Activated CD4-positive, alpha-beta T cell treated with anti-CD3 and anti-CD28 coated beads for 24 hours (primary cell): ENCODE data around the gene RASGRF2.

Source experiments
- DNase-seq, 2 donors: peaks; one replicate each; pipeline ENCODE4 v3.0.0-alpha.2; 2020; ENCODE audit warnings: low read depth in 2 of 2

The RASGRF2 gene

DNA sequence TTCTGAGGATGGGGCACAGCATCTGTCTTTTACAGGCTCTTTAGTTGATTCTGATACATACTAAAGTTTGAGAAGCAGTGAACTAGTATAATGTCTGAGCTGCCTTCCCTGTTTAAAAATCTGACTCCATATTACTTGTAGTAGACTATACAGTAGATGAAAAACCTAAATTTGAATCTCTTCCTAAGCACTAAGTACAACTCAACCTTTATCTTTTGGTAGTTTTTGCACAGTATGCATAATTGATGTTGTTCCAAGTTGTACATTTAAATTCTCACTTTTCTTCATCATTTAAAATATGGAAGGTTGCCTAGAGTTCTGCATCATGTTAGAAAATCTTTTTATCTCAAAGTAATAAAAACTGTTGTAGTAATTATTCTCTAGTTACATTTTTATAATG is 174.4 kb downstream of the RASGRF2 start:
- no peak for DNase-seq

DNA sequence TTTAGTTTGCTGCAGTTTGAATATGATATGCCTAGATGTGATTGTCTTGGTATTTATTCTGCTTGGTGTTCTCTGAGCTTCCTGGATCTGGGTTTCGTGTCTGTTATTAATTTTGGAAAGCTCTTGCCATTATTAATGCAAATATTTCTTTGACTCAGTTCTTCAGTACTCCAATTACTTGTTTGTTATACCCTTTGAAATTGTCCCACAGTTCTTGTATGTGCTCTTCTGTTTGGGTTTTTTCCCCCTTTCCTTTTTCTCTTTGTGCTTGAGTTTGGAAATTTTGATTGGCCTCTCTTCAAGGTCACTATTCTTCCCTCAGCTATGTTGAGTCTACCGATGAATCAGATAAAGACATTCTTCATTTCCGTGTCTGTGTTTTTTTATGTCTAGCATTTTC is 176.4 kb downstream of the RASGRF2 start:
- DNase-seq: no peak

DNA sequence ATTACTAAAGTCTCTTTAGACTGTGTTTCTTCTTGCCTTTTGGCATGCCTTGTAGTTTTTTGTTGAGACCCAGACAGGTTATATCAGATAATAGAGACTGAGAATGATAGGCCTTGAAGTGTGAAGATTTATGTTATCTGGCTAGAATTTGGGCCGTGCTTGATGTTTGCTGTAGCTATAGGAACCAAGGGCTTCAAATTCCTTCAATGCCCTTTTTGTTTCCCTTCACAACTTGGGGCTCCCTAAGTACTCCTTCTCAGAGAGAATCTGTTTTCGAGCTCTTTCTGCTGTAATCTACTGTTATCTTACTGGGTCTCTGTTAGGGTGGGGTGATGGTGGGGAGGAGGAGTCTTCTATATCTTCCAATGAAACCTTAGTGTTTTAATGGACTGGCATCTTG is 177.7 kb downstream of the RASGRF2 start:
- DNase-seq: no peak

DNA sequence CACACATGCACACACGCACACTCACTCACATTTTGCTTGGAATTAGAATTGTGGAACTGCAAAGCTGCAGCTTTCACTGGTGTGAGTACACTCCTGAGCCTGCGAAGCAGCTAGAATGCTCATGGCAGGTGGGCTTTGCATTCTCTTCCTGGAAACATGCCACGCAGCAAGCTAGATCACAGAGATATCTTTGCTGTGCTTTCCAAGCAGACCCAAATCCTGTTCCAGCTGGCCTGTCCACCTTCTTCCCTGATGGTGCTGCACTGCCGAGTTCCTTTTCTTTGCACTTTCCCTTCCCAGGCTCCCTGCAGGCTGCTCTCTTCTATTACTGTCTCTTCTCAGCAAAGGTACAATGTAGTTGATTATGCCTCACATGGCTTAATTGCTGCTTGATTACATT is 180.3 kb downstream of the RASGRF2 start:
- DNase-seq: no peak

DNA sequence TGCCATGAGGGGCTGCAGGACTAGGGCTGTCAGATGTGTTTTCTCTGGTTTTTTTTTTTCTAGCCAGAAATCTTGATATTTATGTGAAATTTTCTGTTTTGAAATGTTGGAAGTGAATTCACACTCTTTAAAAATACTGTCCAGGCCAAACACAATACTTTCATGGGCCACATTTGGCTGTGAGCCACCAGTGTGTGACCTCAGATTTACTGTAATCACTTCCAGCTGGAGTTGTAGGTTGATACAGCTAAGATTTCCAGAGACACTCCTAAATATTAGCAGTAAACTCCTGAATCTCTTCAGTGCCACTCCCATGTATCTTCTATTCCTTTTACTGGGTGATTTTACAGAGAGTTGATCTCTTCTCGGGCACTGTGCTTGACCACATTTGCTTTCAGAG is 180.8 kb downstream of the RASGRF2 start:
- no peak for DNase-seq

DNA sequence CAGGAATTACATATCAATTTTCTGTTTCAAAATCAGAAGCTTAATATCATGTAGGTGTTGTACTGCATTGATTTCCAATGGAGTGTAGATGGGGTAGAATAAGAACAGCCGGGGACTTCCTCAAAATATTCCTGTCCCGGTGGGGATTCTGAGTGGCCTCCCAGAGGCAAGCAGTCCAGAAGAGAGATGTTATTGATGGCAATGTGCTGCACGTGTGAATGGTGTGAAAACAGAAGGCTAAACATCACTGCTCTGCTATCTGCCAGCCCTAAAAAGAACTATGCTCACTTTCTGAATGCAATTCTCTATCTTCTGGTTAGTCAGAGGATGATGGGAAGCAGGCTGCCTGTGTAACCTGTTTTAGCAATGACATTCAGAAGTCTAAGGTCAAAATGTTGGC is 181.9 kb downstream of the RASGRF2 start:
- DNase-seq: no peak

DNA sequence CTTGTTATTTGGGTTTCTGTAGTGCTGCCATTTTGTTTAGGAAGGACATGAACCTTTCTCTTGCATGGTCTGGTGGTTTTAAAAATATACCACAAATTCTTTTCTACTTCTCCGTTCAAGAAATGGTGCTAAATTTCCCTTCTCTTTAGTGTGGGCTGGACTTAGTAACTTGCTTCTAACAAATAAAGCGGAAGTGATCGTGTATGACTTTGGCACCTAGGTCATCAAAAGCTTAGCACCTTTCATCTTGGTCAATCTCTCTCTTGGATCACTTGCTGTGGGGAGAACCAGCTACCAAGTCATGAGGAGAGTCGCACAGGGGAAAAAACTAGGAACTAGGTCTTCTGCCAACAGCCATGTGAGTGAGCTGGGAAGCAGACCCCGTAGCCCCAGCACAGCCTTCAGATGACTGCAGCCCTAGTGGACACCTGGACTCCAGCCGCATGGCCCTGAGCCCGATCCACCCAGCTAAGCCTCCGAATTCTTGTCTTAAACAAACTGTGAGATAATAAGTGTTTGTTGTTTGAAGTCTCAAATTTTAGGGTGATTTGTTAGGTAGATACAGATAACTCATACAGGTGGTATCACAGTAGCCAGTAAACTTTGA is 185.3 kb downstream of the RASGRF2 start:
- DNase-seq: no peak

DNA sequence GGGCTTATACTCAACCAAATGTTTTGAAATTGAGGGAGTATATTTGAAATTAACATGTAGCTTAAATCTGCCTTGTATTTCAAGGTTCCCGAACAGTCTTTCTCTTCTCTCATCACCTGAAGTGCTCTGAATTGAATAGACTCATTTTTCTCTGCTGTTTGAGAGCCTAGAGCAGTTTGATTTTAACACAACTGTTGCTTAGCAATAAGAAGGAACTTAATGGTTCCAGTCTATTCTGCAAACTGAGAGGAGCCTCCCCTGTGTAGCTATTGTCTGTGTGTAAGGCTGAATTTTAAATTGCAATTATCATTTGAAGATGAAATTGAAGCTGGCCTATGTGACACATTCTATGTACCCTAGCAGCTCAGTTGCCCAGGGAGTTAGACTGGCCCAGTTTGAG is 185.9 kb downstream of the RASGRF2 start:
- no peak for DNase-seq

DNA sequence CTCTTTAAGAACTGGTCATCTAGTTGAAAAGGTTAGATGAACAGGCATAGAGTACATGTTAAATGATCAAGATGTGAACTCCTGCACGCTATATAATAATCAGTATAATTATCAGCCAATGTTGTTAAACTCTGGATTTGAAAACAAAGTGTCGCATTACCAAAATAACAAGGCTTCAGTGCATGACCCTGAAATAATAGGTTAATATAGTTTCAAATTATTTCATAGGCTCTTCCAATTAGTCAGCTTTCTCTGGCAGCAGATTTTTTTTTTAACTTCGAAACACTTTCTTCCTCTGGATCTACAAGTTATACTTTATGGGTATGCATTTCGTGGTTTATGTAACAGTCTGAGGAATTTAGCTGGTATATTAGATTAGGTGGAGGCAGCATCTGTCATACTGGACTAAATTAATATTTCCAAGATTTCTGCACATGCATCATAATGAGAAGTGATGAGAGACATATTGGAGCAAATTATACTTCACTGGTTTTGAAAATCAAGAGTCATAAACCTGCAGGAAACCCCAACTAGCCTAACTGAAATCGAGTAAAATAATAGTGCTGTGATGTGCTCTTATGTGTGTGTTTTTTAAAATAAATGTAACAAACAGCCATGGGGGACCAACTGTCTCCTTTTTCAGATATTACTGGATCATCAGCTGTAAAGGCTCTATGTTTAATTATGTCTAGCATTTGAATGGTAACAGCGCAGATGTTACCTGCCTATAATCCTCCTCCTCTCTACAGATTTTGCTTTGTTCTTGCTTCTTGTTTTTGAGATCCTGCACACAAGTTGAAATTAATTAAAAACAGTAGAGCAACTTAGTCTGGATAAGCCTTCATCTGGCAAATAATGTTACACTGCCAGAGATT is 187.1 kb downstream of the RASGRF2 start:
- DNase-seq: no peak

DNA sequence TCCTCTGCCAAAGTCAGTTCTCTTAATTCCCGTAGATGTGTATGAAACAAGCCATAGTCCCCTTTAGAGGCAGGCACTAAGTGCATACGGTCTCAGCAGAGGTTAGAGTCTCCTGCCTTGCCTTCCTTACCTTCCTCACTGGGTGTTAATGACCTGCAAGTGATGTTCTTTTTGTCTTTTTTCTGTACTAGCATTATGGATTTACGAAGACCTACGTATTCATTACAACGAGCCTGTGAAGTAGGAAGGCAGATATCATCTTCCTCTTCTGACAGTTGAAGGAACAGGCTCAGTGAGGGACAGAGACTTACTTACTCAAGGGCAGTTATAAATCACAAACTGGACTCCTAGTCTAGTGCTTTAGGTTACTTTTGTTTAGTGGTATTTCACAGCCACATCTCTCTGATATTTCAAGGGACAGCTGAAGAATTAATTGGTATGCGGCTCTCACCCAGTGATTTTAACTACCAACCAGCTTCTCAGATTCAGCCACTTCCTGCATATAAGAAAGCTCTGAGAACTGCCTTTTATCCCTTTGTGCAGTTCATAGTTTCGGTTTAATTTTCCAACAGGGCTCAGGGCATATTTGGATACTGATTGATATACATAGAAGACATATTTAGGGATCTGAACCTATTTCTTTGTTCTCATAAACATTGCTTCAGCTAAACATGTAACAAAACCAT is 187.9 kb downstream of the RASGRF2 start:
- no peak for DNase-seq

DNA sequence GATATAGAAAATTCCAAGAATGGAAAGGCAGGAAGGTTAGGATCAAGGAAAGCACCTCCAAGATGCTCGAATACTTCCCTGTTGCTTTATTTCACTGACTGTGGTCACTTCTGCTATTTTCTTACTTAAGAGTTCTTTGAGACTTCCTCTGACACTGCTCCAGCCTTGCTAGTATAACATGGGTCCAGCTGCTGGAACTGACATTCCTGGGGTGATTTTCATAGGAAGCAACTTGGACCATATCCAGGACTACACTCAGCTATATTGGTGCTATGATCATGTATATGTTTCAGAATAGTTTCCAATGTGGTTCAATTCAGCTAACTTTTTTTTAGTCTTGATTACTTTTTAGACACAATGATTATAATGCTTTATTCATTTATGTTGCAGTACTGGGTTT is 191.4 kb downstream of the RASGRF2 start:
- DNase-seq: no peak

DNA sequence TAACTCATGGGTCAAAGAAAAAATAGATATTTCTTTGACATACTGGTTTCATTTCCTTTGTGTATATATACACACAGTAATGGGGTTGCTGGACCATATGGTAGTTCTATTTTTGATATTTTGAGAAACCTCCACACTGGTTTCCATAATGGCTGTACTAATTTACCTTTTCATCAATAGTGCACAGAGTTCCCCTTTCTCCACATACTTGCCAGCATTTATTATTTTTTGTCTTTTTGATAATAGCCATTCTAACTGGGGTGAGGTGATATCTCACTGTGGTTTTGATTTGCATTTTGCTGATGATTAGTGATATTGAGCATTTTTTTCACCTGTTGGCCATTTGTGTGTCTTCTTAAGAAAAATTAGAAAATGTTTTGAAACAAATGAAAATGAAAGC is 194.6 kb downstream of the RASGRF2 start:
- no peak for DNase-seq

DNA sequence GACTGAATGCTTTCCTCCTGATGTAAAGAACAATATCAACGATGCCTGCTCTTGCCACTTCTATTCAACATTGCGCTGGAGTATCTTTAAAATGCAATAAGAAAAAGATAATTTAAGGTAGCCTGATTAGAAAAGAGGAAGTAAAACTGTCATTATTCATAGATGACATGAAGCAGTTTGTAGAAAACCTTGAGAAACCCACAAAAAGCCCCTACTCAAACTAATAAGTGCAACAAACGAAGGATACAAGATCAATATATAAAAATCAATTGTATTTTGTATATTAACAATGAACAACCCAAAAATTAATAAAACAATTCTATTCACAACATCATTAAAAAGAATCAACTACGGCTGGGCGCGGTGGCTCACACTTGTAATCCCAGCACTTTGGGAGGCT is 196.6 kb downstream of the RASGRF2 start:
- no peak for DNase-seq

DNA sequence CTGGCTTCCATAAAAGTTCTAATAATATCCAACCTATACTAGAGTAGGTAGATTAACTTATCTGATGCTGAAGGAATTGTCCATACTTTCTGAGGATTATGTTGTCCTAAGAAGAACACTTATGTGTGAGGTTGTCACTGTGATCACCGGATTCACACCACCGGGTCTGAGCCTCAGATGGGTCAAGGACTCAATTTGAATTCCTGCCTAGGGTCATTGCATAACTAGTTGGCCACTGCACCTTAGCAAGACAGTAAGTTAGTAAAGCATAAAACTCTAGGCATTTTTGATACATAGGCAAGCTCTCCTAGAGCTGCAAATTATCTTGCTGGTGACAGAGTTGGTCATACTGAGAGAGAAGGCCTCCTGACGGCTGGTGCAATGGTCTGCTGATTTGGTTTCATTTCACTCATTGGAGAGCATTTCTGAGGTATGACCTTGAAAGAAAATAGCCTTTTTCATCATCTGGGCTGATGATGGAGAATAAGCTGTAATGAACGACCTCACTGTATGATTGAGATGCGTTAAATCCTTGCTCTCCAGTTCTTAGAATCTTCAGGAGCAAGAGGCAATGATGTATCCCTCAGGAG is 200.9 kb downstream of the RASGRF2 start:
- no peak for DNase-seq

DNA sequence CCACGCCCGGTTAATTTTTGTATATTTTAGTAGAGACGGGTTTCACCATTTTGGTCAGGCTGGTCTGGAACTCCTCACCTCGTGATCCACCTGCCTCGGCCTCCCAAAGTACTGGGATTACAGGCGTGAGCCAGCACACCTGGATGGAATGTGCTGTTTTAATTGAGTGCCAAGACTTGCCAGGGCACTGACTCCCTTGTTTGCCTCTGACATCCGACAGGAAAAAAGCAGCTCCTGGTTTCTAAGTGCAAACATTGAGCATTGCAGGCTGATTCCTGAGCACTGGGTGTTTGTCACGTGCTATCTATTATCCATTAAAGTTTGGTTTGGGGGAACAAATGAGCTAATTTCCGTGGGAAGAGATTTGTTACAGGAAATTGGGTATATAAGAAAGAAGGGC is 202.3 kb downstream of the RASGRF2 start:
- DNase-seq: no peak

DNA sequence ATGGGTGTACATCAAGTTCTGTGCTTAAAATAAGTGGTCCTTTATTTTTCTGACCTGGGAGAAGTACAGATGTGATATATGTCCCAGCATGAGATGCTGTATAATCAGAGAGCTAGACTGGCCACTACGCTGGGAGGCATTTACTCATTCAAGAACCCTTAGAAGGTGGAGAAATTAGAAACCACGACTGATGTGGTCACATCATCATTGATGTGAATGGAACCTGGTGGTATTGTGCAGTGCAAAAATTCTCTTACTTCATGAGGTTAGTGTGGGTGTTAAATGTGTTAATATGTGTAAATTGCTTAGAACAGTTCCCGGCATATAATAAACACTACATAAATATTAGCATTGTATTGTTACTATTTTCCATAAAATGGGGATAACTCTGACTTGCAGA is 203.5 kb downstream of the RASGRF2 start:
- DNase-seq: no peak

DNA sequence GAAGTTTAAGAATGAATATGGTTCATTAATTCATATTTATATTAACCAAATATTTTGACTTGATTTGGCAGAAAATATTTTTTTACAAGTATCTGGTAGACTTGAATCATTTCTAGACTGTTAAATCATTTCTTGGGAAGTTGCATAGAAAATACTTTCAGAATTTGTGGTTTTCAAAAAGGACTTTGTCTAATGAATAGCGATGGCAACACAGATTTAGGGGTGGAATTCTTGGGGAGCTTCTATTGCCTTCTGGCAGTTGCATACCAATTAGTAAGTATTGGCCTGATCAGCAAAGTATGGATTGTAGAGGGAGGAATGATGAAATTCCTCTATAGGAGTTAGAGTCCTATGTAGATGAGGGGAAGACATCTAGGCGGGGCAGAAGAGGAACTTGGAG is 204.3 kb downstream of the RASGRF2 start:
- DNase-seq: no peak

DNA sequence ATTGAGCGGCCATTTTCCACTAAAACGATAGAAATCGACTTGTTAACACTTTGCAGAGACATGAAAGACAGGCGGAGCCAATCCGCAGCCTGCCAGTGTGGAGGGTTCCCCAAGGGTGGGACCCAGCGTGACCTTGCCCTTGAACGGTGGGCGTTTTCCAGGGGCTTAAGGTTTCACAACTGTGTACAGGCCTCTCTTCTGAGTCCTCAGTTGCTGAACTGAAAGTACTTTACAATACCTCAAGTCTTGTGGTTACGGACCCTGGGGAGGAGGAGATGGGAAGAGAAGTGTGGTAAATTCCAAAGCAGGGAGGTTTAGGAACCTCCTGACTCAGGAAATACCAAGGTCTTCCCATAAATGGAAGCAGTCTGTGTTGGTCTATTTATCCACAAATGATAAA is 204.8 kb downstream of the RASGRF2 start:
- no peak for DNase-seq

DNA sequence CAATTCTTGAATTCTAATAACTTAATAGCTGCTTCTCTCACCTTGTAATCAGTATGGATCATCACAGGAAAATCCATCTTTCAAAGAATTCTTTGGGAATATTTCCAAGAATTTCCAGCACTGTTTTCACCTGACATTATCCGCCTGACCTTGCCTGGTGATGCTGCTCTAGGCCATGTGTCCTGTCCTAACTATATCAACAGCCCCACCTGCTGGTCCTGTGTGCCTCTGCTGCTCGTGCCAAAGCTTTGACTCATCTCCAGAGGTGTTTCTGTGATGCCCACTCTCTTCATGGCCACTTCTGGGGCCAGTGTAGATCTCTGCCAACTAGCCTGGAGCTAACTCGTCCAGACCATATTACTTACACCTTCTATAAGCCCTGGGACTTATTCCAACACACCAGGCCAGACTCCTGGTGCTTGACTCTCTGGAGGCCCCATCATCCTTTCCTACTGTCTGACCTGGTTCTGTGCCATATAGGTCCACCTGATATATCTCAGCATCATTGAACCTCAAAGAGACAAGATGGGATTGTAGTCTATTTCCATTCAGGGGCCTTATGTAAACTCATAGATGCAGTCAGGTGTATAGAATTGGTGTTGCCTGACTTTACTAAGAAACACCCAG is 205.4 kb downstream of the RASGRF2 start:
- peak; percentile 49 to 56 for DNase-seq

DNA sequence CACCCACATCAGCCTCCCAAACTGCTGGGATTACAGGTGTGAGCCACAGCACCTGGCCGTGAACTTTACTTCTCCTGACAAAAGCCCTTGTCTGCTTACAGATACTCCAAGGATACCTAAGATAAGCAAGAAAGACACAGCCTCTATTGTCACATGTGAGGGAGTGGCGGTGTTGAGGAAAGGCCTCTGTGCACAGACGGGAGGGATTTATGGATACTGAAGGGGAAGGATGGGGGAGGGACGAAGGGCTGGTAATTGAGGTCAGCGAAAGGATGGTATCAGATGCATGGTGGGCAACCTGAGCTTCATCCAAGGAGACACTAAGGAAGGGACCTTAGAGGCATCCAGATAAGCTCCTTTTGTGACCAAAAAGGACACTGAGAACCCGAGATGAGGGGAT is 206.3 kb downstream of the RASGRF2 start:
- no peak for DNase-seq

DNA sequence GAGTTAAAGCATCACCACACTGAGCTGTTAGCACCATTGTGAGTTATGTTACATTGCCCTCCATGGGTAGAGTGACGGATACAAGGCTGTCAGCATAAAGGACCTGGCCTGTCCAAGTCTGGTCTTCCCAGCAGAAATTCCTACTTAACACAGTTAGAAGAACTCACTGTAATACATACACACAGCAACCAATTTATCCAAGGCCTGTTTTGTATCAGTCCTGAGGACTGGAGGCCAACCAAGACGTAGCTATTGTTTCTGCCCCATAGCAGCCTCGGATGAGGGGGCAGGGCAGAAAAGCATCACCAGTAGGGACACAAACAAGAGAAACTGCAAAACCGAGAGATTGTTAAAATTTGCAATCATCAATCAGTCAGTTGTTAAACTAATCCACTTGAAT is 206.9 kb downstream of the RASGRF2 start:
- DNase-seq: no peak

DNA sequence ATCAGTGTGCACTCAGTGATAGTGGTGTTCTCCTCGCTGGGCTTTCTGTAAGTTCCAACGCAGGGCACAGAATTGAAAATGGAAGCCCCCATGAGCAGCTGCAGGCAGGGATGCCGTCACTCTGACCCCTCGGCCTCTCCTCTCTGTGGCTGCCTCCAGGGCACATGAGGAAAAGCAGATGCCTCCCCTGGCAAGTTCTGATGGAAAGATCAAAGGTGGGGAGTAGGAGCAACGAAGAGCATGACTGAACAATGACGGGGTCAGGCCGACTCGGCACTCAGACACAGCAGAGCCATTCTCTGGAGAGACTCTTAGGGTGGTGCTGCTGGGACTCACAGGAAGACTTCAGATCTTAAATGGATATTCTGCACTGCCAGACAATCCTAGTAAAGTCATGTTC is 207.4 kb downstream of the RASGRF2 start:
- no peak for DNase-seq
